ENCODE measurements around the gene PREX1.

- TF ChIP-seq POLR2A (IDR thresholded peaks at IDR 0.05; ENCODE audit: low read length): no peak
- TF ChIP-seq GATA1 (IDR thresholded peaks at IDR 0.05; ENCODE audit: low read depth, low read length): no peak
These were observed 249.3 kb downstream of the PREX1 start for GRCh38 chr20:48578397-48579098.

Data from erythroblast (primary cell).